ENCODE results near the gene HOXB4.

Gene HOXB4

GRCh38 chr17:48566717-48567116 is 11.4 kb downstream of the HOXB4 start:
- H4K20me1 ChIP-seq (ENCODE audit: low read depth, low read length): no peaks in the 10 kb centered on the region
- H3K9me2 ChIP-seq (replicated peaks; ENCODE audit: insufficient read depth, low read length): no peaks in the 10 kb centered on the region
- no peaks in the 10 kb centered on the region for H3K27me3 ChIP-seq (ENCODE audit: low read length)
- no peaks in the 10 kb centered on the region for H3K9me3 ChIP-seq (ENCODE audit: insufficient read depth, low read length)
- no peak overlapping the region for H3K9ac ChIP-seq (ENCODE audit: low read length)
- H3K79me2 ChIP-seq (ENCODE audit: insufficient read depth, low read length): no peaks in the 10 kb centered on the region
- TF ChIP-seq CTCF (IDR thresholded peaks at IDR 0.05; ENCODE audit: insufficient read depth, low read length, poor library complexity, severe bottlenecking): no peak
- no peak for TF ChIP-seq EZH2phosphoT487 (conservative IDR thresholded peaks at IDR 0.05; ENCODE audit: low read length)
- no peak overlapping the region for H2AFZ ChIP-seq (ENCODE audit: low read depth, low read length, severe bottlenecking)
- H3K4me2 ChIP-seq (ENCODE audit: low read depth, low read length, poor library complexity, severe bottlenecking): no peak overlapping the region
- H3K4me3 ChIP-seq (ENCODE audit: insufficient read depth, low read length, poor library complexity, severe bottlenecking): no peak overlapping the region
- H3K27ac ChIP-seq (ENCODE audit: low read depth, low read length): no peak overlapping the region
- H3F3A ChIP-seq (ENCODE audit: insufficient read depth): no peaks in the 10 kb centered on the region
- no peaks in the 10 kb centered on the region for H3K36me3 ChIP-seq (ENCODE audit: low read length)

- Histone ChIP-seq H3K4me3 (ENCODE audit: insufficient read depth, low read length, poor library complexity, severe bottlenecking) (no peak overlapping the region), H3K27me3 (ENCODE audit: low read length) (no peaks in the 10 kb centered on the region), H3K79me2 (ENCODE audit: insufficient read depth, low read length) (no peaks in the 10 kb centered on the region)
Measured at GRCh38 chr17:48565925-48566710, 12.0 kb downstream of the HOXB4 start.

GRCh38 chr17:48565022-48565554 is 13.1 kb downstream of the HOXB4 start:
- Histone ChIP-seq H3K27ac (ENCODE audit: low read depth, low read length) (no peak overlapping the region), H4K20me1 (ENCODE audit: low read depth, low read length) (no peaks in the 10 kb centered on the region), H3K79me2 (ENCODE audit: insufficient read depth, low read length) (no peaks in the 10 kb centered on the region), H3K27me3 (ENCODE audit: low read length) (no peaks in the 10 kb centered on the region), H2AFZ (ENCODE audit: low read depth, low read length, severe bottlenecking) (no peak overlapping the region), H3K9ac (ENCODE audit: low read length) (no peak overlapping the region), H3F3A (ENCODE audit: insufficient read depth) (no peaks in the 10 kb centered on the region), H3K4me3 (ENCODE audit: insufficient read depth, low read length, poor library complexity, severe bottlenecking) (no peak overlapping the region), H3K36me3 (ENCODE audit: low read length) (no peaks in the 10 kb centered on the region), H3K9me3 (ENCODE audit: insufficient read depth, low read length) (no peaks in the 10 kb centered on the region), H3K4me2 (ENCODE audit: low read depth, low read length, poor library complexity, severe bottlenecking) (no peak overlapping the region), H3K9me2 (replicated peaks; ENCODE audit: insufficient read depth, low read length) (no peaks in the 10 kb centered on the region)
- TF ChIP-seq EZH2phosphoT487 (conservative IDR thresholded peaks at IDR 0.05; ENCODE audit: low read length) (no peak), CTCF (IDR thresholded peaks at IDR 0.05; ENCODE audit: insufficient read depth, low read length, poor library complexity, severe bottlenecking) (no peak)

More at GRCh38 chr17:48565925-48566710, 12.0 kb downstream of the HOXB4 start:
- Histone ChIP-seq H4K20me1 (ENCODE audit: low read depth, low read length) (no peaks in the 10 kb centered on the region), H3K9ac (ENCODE audit: low read length) (no peak overlapping the region), H3F3A (ENCODE audit: insufficient read depth) (no peaks in the 10 kb centered on the region), H3K27ac (ENCODE audit: low read depth, low read length) (no peak overlapping the region), H3K9me3 (ENCODE audit: insufficient read depth, low read length) (no peaks in the 10 kb centered on the region), H3K36me3 (ENCODE audit: low read length) (no peaks in the 10 kb centered on the region), H2AFZ (ENCODE audit: low read depth, low read length, severe bottlenecking) (no peak overlapping the region), H3K9me2 (replicated peaks; ENCODE audit: insufficient read depth, low read length) (no peaks in the 10 kb centered on the region), H3K4me2 (ENCODE audit: low read depth, low read length, poor library complexity, severe bottlenecking) (no peak overlapping the region)
- TF ChIP-seq CTCF (IDR thresholded peaks at IDR 0.05; ENCODE audit: insufficient read depth, low read length, poor library complexity, severe bottlenecking): no peak
- no peak for TF ChIP-seq EZH2phosphoT487 (conservative IDR thresholded peaks at IDR 0.05; ENCODE audit: low read length)
